ENCODE measurements around the gene AMN. TPM values are rescaled to one million over a fixed set of nuclear protein-coding genes. Genes with fewer than 3 reads are reported as not detected.

AMN gene
- total RNA-seq, 4 donors from 2014 or later, result 0.11 to 0.32 TPM; not detected in 2

- WGBS, result 73% methylated on average over 5 of the region's 7 CpGs
- peaks cover 10 to 68% (median 30%) of the 10 kb centered on the region in 4 donors for H3K36me3 ChIP-seq
- intact Hi-C loops (cut with DNase I), result no loop called here
Measured at GRCh38 chr14:102902086-102902485, 20.4 kb upstream of the AMN start.

GRCh38 chr14:102902523-102903247 is 19.8 kb upstream of the AMN start:
- no peaks in the 10 kb centered on the region for H3K9me3 ChIP-seq
- peaks cover 12 to 69% (median 31%) of the 10 kb centered on the region in 4 donors for H3K36me3 ChIP-seq
- H3K27me3 ChIP-seq, result no peaks in the 10 kb centered on the region
- no peak overlapping the region for H3K27ac ChIP-seq (replicated peaks in 1 of 4)
- no peak for DNase-seq (ENCODE audit: extremely low spot score)
- intact Hi-C loops (cut with DNase I), result no loop called here
- WGBS, result 89% methylated on average over 12 of the region's 12 CpGs
- TF ChIP-seq EP300 (IDR thresholded peaks at IDR 0.05), result no peak
- no peak for TF ChIP-seq CTCF (IDR thresholded peaks at IDR 0.05)
- no peak for TF ChIP-seq POLR2AphosphoS5 (IDR thresholded peaks at IDR 0.05)
- no peak for TF ChIP-seq POLR2A (IDR thresholded peaks at IDR 0.05; ENCODE audit: low read depth)
- H3K4me1 ChIP-seq, result no peaks in the 10 kb centered on the region
- H3K4me3 ChIP-seq, result no peak overlapping the region

More at GRCh38 chr14:102902086-102902485, 20.4 kb upstream of the AMN start:
- Histone ChIP-seq H3K27me3 (no peaks in the 10 kb centered on the region), H3K27ac (replicated peaks in 1 of 4) (no peak overlapping the region), H3K9me3 (no peaks in the 10 kb centered on the region), H3K4me3 (no peak overlapping the region), H3K4me1 (no peaks in the 10 kb centered on the region)
- DNase-seq (ENCODE audit: extremely low spot score), result no peak
- TF ChIP-seq CTCF (IDR thresholded peaks at IDR 0.05), result no peak
- TF ChIP-seq POLR2AphosphoS5 (IDR thresholded peaks at IDR 0.05), result no peak
- no peak for TF ChIP-seq POLR2A (IDR thresholded peaks at IDR 0.05; ENCODE audit: low read depth)
- no peak for TF ChIP-seq EP300 (IDR thresholded peaks at IDR 0.05)

GRCh38 chr14:102903248-102903888 is 19.1 kb upstream of the AMN start:
- no peaks in the 10 kb centered on the region for H3K9me3 ChIP-seq
- DNase-seq (ENCODE audit: extremely low spot score), result no peak
- WGBS, result 91% methylated on average over 22 of the region's 29 CpGs
- intact Hi-C loops (cut with DNase I), result no loop called here
- H3K4me1 ChIP-seq, result no peaks in the 10 kb centered on the region
- H3K36me3 ChIP-seq, result peaks cover 12 to 63% (median 29%) of the 10 kb centered on the region in 4 donors
- H3K27me3 ChIP-seq, result no peaks in the 10 kb centered on the region
- H3K27ac ChIP-seq (replicated peaks in 1 of 4), result no peak overlapping the region
- H3K4me3 ChIP-seq, result no peak overlapping the region
- TF ChIP-seq CTCF (IDR thresholded peaks at IDR 0.05) (no peak), POLR2AphosphoS5 (IDR thresholded peaks at IDR 0.05) (no peak), EP300 (IDR thresholded peaks at IDR 0.05) (no peak), POLR2A (IDR thresholded peaks at IDR 0.05; ENCODE audit: low read depth) (no peak)

- H3K27me3 ChIP-seq, result no peaks in the 10 kb centered on the region
- H3K27ac ChIP-seq (replicated peaks in 1 of 4), result no peak overlapping the region
- H3K36me3 ChIP-seq, result peaks cover 12 to 61% (median 28%) of the 10 kb centered on the region in 4 donors
- DNase-seq (ENCODE audit: extremely low spot score), result no peak
- no peaks in the 10 kb centered on the region for H3K4me1 ChIP-seq
- no peak overlapping the region for H3K4me3 ChIP-seq
- intact Hi-C loops (cut with DNase I), result no loop called here
- 98% methylated on average over 7 of the region's 7 CpGs for WGBS
- TF ChIP-seq EP300 (IDR thresholded peaks at IDR 0.05) (no peak), POLR2AphosphoS5 (IDR thresholded peaks at IDR 0.05) (no peak), POLR2A (IDR thresholded peaks at IDR 0.05; ENCODE audit: low read depth) (no peak)
- H3K9me3 ChIP-seq, result no peaks in the 10 kb centered on the region
Measured at GRCh38 chr14:102903889-102904512, 18.5 kb upstream of the AMN start.
